Activated naive CD4-positive, alpha-beta T cell treated with anti-CD3 and anti-CD28 coated beads, Interleukin-2, amount 50 U/mL, for 24 hours (primary cell): ENCODE measurements around the gene MID1.

Experiments
- H3K27ac Mint-ChIP-seq: one replicate; pipeline ENCODE4 v1.8.0; 2021; ENCODE audit warnings: mild to moderate bottlenecking, mixed read lengths
- H3K27me3 Mint-ChIP-seq: one replicate; pipeline ENCODE4 v1.8.0; 2021; ENCODE audit warnings: mixed read lengths
- H3K36me3 Mint-ChIP-seq: one replicate; pipeline ENCODE4 v1.8.0; 2021; ENCODE audit warnings: mixed read lengths
- H3K4me1 Mint-ChIP-seq: one replicate; pipeline ENCODE4 v1.8.0; 2021; ENCODE audit warnings: mixed read lengths
- H3K4me3 Mint-ChIP-seq: one replicate; pipeline ENCODE4 v1.8.0; 2021; ENCODE audit warnings: mild to moderate bottlenecking, mixed read lengths
- H3K9me3 Mint-ChIP-seq: one replicate; pipeline ENCODE4 v1.8.0; 2021; ENCODE audit warnings: mixed read lengths

MID1 gene

GRCh38 chrX:10533696-10534365 lies 86.6 kb downstream of the MID1 start:
- no peaks in the 10 kb centered on the region for H3K9me3 Mint-ChIP-seq
- no peak overlapping the region for H3K27ac Mint-ChIP-seq
- H3K4me3 Mint-ChIP-seq, result no peak overlapping the region
- no peaks in the 10 kb centered on the region for H3K27me3 Mint-ChIP-seq
- no peaks in the 10 kb centered on the region for H3K36me3 Mint-ChIP-seq
- no peaks in the 10 kb centered on the region for H3K4me1 Mint-ChIP-seq

GRCh38 chrX:10531927-10532326 lies 88.5 kb downstream of the MID1 start:
- Mint-ChIP-seq H3K4me1 (no peaks in the 10 kb centered on the region), H3K9me3 (no peaks in the 10 kb centered on the region), H3K4me3 (no peak overlapping the region), H3K27ac (no peak overlapping the region), H3K36me3 (no peaks in the 10 kb centered on the region), H3K27me3 (no peaks in the 10 kb centered on the region)

GRCh38 chrX:10529344-10529743 lies 91.0 kb downstream of the MID1 start:
- H3K4me3 Mint-ChIP-seq, result no peak overlapping the region
- H3K36me3 Mint-ChIP-seq, result no peaks in the 10 kb centered on the region
- H3K4me1 Mint-ChIP-seq, result no peaks in the 10 kb centered on the region
- H3K9me3 Mint-ChIP-seq, result no peaks in the 10 kb centered on the region
- H3K27me3 Mint-ChIP-seq, result no peaks in the 10 kb centered on the region
- no peak overlapping the region for H3K27ac Mint-ChIP-seq

- H3K36me3 Mint-ChIP-seq, result no peaks in the 10 kb centered on the region
- no peak overlapping the region for H3K27ac Mint-ChIP-seq
- no peak overlapping the region for H3K4me3 Mint-ChIP-seq
- no peaks in the 10 kb centered on the region for H3K4me1 Mint-ChIP-seq
- no peaks in the 10 kb centered on the region for H3K27me3 Mint-ChIP-seq
- no peaks in the 10 kb centered on the region for H3K9me3 Mint-ChIP-seq
Measured at GRCh38 chrX:10526451-10526850, 93.9 kb downstream of the MID1 start.

- Mint-ChIP-seq H3K27ac (no peak overlapping the region), H3K27me3 (no peaks in the 10 kb centered on the region), H3K36me3 (no peaks in the 10 kb centered on the region), H3K4me3 (no peak overlapping the region), H3K9me3 (no peaks in the 10 kb centered on the region), H3K4me1 (no peaks in the 10 kb centered on the region)
Measured at GRCh38 chrX:10525381-10526120, 94.8 kb downstream of the MID1 start.

DNA sequence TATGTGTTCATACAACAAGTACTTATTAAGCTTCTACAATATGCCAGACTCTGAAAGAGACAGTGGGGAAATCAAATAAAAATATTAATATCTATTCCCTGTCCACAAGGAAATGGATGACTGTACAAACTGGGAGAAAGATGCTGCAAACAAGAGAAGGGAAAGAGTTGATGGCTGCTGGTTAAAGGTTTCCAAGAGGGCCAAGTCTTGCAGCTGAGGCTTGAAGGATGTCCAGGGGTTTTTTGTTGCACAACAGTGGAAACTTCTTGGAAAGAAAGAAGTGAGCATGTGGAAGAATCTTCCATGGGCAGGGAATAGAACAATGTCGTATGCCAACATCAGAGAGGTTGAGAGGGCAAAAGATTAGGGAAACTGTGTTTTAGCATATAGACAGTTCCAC lies 95.8 kb downstream of the MID1 start:
- H3K4me3 Mint-ChIP-seq, result no peak overlapping the region
- no peaks in the 10 kb centered on the region for H3K27me3 Mint-ChIP-seq
- H3K27ac Mint-ChIP-seq, result no peak overlapping the region
- no peaks in the 10 kb centered on the region for H3K36me3 Mint-ChIP-seq
- no peaks in the 10 kb centered on the region for H3K9me3 Mint-ChIP-seq
- no peaks in the 10 kb centered on the region for H3K4me1 Mint-ChIP-seq

GRCh38 chrX:10519761-10520160 lies 100.6 kb downstream of the MID1 start:
- Mint-ChIP-seq H3K4me1 (no peaks in the 10 kb centered on the region), H3K27me3 (no peaks in the 10 kb centered on the region), H3K4me3 (no peak overlapping the region), H3K36me3 (no peaks in the 10 kb centered on the region), H3K9me3 (no peaks in the 10 kb centered on the region), H3K27ac (no peak overlapping the region)

GRCh38 chrX:10519278-10519677 lies 101.1 kb downstream of the MID1 start:
- Mint-ChIP-seq H3K4me1 (no peaks in the 10 kb centered on the region), H3K27me3 (no peaks in the 10 kb centered on the region), H3K9me3 (no peaks in the 10 kb centered on the region), H3K36me3 (no peaks in the 10 kb centered on the region), H3K27ac (no peak overlapping the region), H3K4me3 (no peak overlapping the region)

GRCh38 chrX:10518073-10518472 lies 102.3 kb downstream of the MID1 start:
- H3K27ac Mint-ChIP-seq, result no peak overlapping the region
- no peaks in the 10 kb centered on the region for H3K27me3 Mint-ChIP-seq
- H3K4me3 Mint-ChIP-seq, result no peak overlapping the region
- H3K4me1 Mint-ChIP-seq, result no peaks in the 10 kb centered on the region
- no peaks in the 10 kb centered on the region for H3K36me3 Mint-ChIP-seq
- H3K9me3 Mint-ChIP-seq, result no peaks in the 10 kb centered on the region

DNA sequence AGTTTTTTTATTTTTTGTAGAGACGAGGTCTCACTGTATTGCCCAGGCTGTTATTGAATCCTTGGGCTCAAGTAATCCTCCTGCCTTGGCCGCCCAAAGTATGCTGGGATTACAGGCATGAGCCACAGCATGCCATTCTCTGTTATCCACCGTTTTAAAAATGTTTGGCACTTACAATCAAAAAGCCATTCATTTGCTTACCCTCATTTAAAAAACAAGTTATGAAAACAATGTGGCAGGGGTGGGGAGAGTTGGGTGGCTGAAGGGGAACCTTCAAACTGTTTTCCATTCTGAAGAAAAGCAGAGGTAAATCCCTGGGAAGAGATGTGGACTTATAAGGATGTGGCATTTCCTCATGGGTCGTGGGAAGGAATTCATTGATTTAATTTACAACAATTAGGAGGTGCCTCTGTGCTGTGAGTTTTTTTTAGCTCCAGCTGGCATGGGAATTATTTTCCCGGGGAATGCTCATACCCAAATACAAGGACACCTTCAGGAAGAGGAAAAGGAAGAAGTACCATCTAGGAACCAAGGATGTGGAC lies 103.5 kb downstream of the MID1 start:
- H3K4me1 Mint-ChIP-seq, result no peaks in the 10 kb centered on the region

GRCh38 chrX:10514891-10515290 lies 105.5 kb downstream of the MID1 start:
- Mint-ChIP-seq H3K27me3 (no peaks in the 10 kb centered on the region), H3K9me3 (no peaks in the 10 kb centered on the region), H3K36me3 (no peaks in the 10 kb centered on the region), H3K27ac (no peak overlapping the region), H3K4me3 (no peak overlapping the region), H3K4me1 (no peaks in the 10 kb centered on the region)

More for the DNA sequence above, 103.5 kb downstream of the MID1 start:
- H3K4me3 Mint-ChIP-seq, result no peak overlapping the region
- no peak overlapping the region for H3K27ac Mint-ChIP-seq
- no peaks in the 10 kb centered on the region for H3K9me3 Mint-ChIP-seq
- H3K36me3 Mint-ChIP-seq, result no peaks in the 10 kb centered on the region
- H3K27me3 Mint-ChIP-seq, result no peaks in the 10 kb centered on the region

- no peaks in the 10 kb centered on the region for H3K4me1 Mint-ChIP-seq
Measured at GRCh38 chrX:10513974-10514373, 106.4 kb downstream of the MID1 start.

DNA sequence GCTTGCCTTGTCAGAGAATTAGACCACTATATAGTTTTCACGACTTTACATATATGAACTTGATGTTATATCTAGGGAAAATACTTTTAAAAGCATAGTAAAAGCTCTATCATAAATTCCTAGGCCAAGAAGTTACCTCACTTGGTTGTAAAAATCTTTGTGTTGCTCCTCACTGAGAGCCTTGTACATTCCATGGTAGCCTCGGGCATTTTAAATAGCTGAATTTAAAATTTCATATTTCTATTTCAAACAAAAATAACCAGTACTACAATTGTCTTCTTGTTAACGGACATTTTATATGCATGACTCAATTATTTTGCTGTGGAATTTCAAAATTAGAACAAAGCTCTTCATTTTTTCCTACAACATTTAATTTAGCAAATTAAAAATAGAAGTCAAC lies 107.6 kb downstream of the MID1 start:
- Mint-ChIP-seq H3K27ac (no peak overlapping the region), H3K9me3 (no peaks in the 10 kb centered on the region), H3K27me3 (no peaks in the 10 kb centered on the region), H3K4me3 (no peak overlapping the region), H3K36me3 (no peaks in the 10 kb centered on the region), H3K4me1 (no peaks in the 10 kb centered on the region)

More at GRCh38 chrX:10513974-10514373, 106.4 kb downstream of the MID1 start:
- Mint-ChIP-seq H3K4me3 (no peak overlapping the region), H3K27me3 (no peaks in the 10 kb centered on the region), H3K9me3 (no peaks in the 10 kb centered on the region), H3K36me3 (no peaks in the 10 kb centered on the region), H3K27ac (no peak overlapping the region)

GRCh38 chrX:10512258-10512657 lies 108.1 kb downstream of the MID1 start:
- H3K27ac Mint-ChIP-seq, result no peak overlapping the region
- H3K9me3 Mint-ChIP-seq, result no peaks in the 10 kb centered on the region
- H3K36me3 Mint-ChIP-seq, result no peaks in the 10 kb centered on the region
- H3K4me1 Mint-ChIP-seq, result no peaks in the 10 kb centered on the region
- H3K27me3 Mint-ChIP-seq, result no peaks in the 10 kb centered on the region
- H3K4me3 Mint-ChIP-seq, result no peak overlapping the region

DNA sequence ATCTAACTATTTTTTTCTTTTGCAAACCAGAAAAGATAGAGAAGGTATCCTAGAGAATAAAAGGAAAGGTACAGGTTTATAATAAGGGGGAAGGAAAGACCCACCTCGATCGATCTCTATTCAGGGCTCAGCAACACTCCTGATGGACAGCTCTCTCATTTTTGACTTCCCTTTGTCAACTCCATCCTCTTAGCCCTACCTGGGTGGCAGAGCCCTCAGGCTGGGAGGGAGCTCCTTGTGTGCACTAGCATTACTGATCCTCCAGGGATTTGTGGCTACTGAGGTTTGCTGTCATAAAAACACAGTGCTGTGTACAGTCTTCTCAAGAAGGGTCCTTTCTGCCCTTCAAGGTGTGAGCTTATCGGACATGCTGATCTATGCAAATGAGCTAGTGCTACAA lies 111.0 kb downstream of the MID1 start:
- Mint-ChIP-seq H3K36me3 (no peaks in the 10 kb centered on the region), H3K27ac (no peak overlapping the region), H3K4me3 (no peak overlapping the region), H3K9me3 (no peaks in the 10 kb centered on the region), H3K4me1 (no peaks in the 10 kb centered on the region), H3K27me3 (no peaks in the 10 kb centered on the region)

GRCh38 chrX:10508891-10509290 lies 111.5 kb downstream of the MID1 start:
- Mint-ChIP-seq H3K9me3 (no peaks in the 10 kb centered on the region), H3K36me3 (no peaks in the 10 kb centered on the region), H3K4me3 (no peak overlapping the region), H3K27me3 (no peaks in the 10 kb centered on the region), H3K4me1 (no peaks in the 10 kb centered on the region), H3K27ac (no peak overlapping the region)
